IMR-90 (cell line): Measurements from ENCODE around the gene DACH1. TPM values are rescaled to one million over a fixed set of nuclear protein-coding genes. Genes with fewer than 3 reads are reported as not detected.

Experiments
- ATAC-seq: fragments of 200-7000 bp; cut with Tn5 transposase; 2 replicates; pipeline ENCODE4 v1.9.1; 2020; ENCODE audit warnings: low read depth, mild to moderate bottlenecking, moderate library complexity
- BruUV-seq: library from RNA; stranded (reverse); fragments of 400-500 nt; replicated peaks from 2 replicates; lab custom pipeline; 2021; lab: Mats Ljungman, UMichigan
- CTCF ChIA-PET: fragments of 300-600 bp; formaldehyde crosslinking; extraction: SDS; loops from one replicate; lab custom pipeline; 2021; ENCODE audit warnings: antibody characterized with exemption; lab: Yijun Ruan, JAX
- POLR2A ChIA-PET: fragments of 300-600 bp; sonication (Branson Sonifier 250); formaldehyde crosslinking; loops from one replicate; lab custom pipeline; 2022; ENCODE audit warnings: antibody characterized with exemption; ENCODE audit not compliant: unreplicated experiment; lab: Charles Lee
- DNase-seq: peaks from one replicate; pipeline ENCODE4 v3.0.0; 2013
- H2AFZ ChIP-seq: replicated peaks from 2 replicates; pipeline ENCODE3; 2013; ENCODE audit warnings: low read length, mild to moderate bottlenecking; ENCODE audit not compliant: poor library complexity
- H2AK5ac ChIP-seq: 2 replicates; pipeline ENCODE4 v1.6.1; 2013; ENCODE audit warnings: low read depth, low read length, inconsistent platforms
- H2AK9ac ChIP-seq: replicated peaks from 2 replicates; pipeline ENCODE3; 2013; ENCODE audit warnings: mild to moderate bottlenecking, low read depth, low read length, moderate library complexity; ENCODE audit not compliant: poor library complexity
- H2BK120ac ChIP-seq: 2 replicates; pipeline ENCODE4 v1.6.1; 2013; ENCODE audit warnings: low read depth, low read length, inconsistent platforms
- H2BK15ac ChIP-seq: 3 replicates; pipeline ENCODE4 v1.6.1; 2013; ENCODE audit warnings: low read depth, low read length, inconsistent platforms
- H2BK20ac ChIP-seq: 2 replicates; pipeline ENCODE4 v1.6.1; 2013; ENCODE audit warnings: low read depth, mild to moderate bottlenecking, inconsistent platforms, low read length, moderate library complexity
- H2BK5ac ChIP-seq: 2 replicates; pipeline ENCODE4 v1.6.1; 2013; ENCODE audit warnings: mild to moderate bottlenecking, low read depth, low read length, inconsistent platforms; ENCODE audit not compliant: poor library complexity, severe bottlenecking
- H3K14ac ChIP-seq: replicated peaks from 2 replicates; pipeline ENCODE4 v1.6.1; 2013; ENCODE audit warnings: low read depth, low read length, inconsistent platforms
- H3K18ac ChIP-seq: 2 replicates; pipeline ENCODE4 v1.6.1; 2013; ENCODE audit warnings: low read depth, low read length, control low read depth
- H3K23ac ChIP-seq: 2 replicates; pipeline ENCODE4 v1.6.1; 2013; ENCODE audit warnings: low read depth, low read length, inconsistent platforms
- H3K27ac ChIP-seq: 2 replicates; pipeline ENCODE4 v1.5.1; 2013; ENCODE audit warnings: mild to moderate bottlenecking, control low read depth, low read length; ENCODE audit not compliant: insufficient read depth
- H3K27me3 ChIP-seq: 2 replicates; pipeline ENCODE4 v1.6.1; 2013; ENCODE audit warnings: low read length; ENCODE audit not compliant: control insufficient read depth, insufficient read depth
- H3K36me3 ChIP-seq: 2 replicates; pipeline ENCODE4 v1.6.1; 2013; ENCODE audit warnings: low read length, mixed read lengths; ENCODE audit not compliant: control insufficient read depth, insufficient read depth
- H3K4ac ChIP-seq: 2 replicates; pipeline ENCODE4 v1.6.1; 2013; ENCODE audit warnings: low read depth, low read length, inconsistent platforms
- H3K4me1 ChIP-seq: 2 replicates; pipeline ENCODE4 v1.6.1; 2013; ENCODE audit warnings: low read length, mixed read lengths; ENCODE audit not compliant: control insufficient read depth, insufficient read depth
- H3K4me2 ChIP-seq: 2 replicates; pipeline ENCODE4 v1.6.1; 2013; ENCODE audit warnings: low read depth, mild to moderate bottlenecking, control low read depth, low read length, moderate library complexity
- H3K4me3 ChIP-seq: 2 replicates; pipeline ENCODE4 v1.5.1; 2013; ENCODE audit warnings: low read depth, mild to moderate bottlenecking, control low read depth, low read length, moderate library complexity; ENCODE audit not compliant: insufficient read depth
- H3K56ac ChIP-seq: 2 replicates; pipeline ENCODE4 v1.6.1; 2013; ENCODE audit warnings: low read length, inconsistent platforms; ENCODE audit not compliant: insufficient read depth; ENCODE audit errors: extremely low read depth
- H3K79me1 ChIP-seq, 2 experiments: 2 replicates each; pipeline ENCODE4 v1.6.1; 2013; ENCODE audit warnings: low read length in 2 of 2, inconsistent platforms in 1 of 2, low read depth in 1 of 2
- H3K9ac ChIP-seq: 2 replicates; pipeline ENCODE4 v1.6.1; 2013; ENCODE audit warnings: low read depth, low read length, control low read depth
- H3K9me1 ChIP-seq: 2 replicates; pipeline ENCODE4 v1.6.1; 2013; ENCODE audit warnings: low read length, inconsistent platforms; ENCODE audit not compliant: insufficient read depth
- H3K9me3 ChIP-seq: 2 replicates; pipeline ENCODE4 v1.6.1; 2013; ENCODE audit warnings: low read length; ENCODE audit not compliant: control insufficient read depth, insufficient read depth
- H4K20me1 ChIP-seq: 2 replicates; pipeline ENCODE4 v1.6.1; 2013; ENCODE audit warnings: low read length, inconsistent platforms; ENCODE audit not compliant: insufficient read depth
- H4K5ac ChIP-seq: 2 replicates; pipeline ENCODE4 v1.6.1; 2013; ENCODE audit warnings: mild to moderate bottlenecking, low read depth, low read length, control low read depth
- H4K8ac ChIP-seq, 2 experiments: 2 replicates each; pipeline ENCODE4 v1.6.1; 2013; ENCODE audit warnings: low read depth in 2 of 2, low read length in 2 of 2, control low read depth in 1 of 2, inconsistent platforms in 1 of 2
- H4K91ac ChIP-seq: 2 replicates; pipeline ENCODE4 v1.6.1; 2013; ENCODE audit warnings: low read depth, low read length, inconsistent platforms; ENCODE audit not compliant: insufficient read depth
- CEBPB ChIP-seq: IDR thresholded peaks from 2 replicates; pipeline ENCODE4 v1.6.1; 2012; ENCODE audit warnings: low read depth, low read length, improper control_type of control experiment
- ELK1 ChIP-seq: fragments of 150-350 bp; IDR thresholded peaks from 2 replicates; pipeline ENCODE4 v1.6.1; 2016; ENCODE audit warnings: low read depth, mild to moderate bottlenecking, low read length, moderate library complexity, borderline replicate concordance
- MAZ ChIP-seq: IDR thresholded peaks from 2 replicates; pipeline ENCODE4 v1.6.1; 2012; ENCODE audit warnings: low read depth, mild to moderate bottlenecking, low read length, improper control_type of control experiment, moderate library complexity, borderline replicate concordance
- MXI1 ChIP-seq: IDR thresholded peaks from 2 replicates; pipeline ENCODE4 v1.6.1; 2012; ENCODE audit warnings: low read depth, mild to moderate bottlenecking, low read length, moderate library complexity, borderline replicate concordance
- WGBS, 2 experiments: methylation state at CpG; one replicate each; pipeline versions ENCODE4 v1.1.5 to v1.1.7; 2013; ENCODE audit warnings: missing lambda C conversion rate in 2 of 2; ENCODE audit not compliant: insufficient read length in 1 of 2; ENCODE audit errors: extremely low coverage in 2 of 2; 5-methylcytosine and 5-hydroxymethylcytosine counted together
- dilution Hi-C: fragments of 300-500 bp; cut with HindIII; formaldehyde crosslinking; loops from one replicate; pipeline ENCODE4 v1.14.3; 2018; ENCODE audit warnings: low sequenced_read_pairs; ENCODE audit not compliant: unreplicated experiment
- in situ Hi-C: fragments of 300-500 bp; cut with MboI; formaldehyde crosslinking; loops from 3 replicates; pipeline ENCODE4 v1.14.3; 2019; ENCODE audit warnings: low sequenced_read_pairs, inconsistent platforms, mixed read lengths
- intact Hi-C: fragments of 100-400 bp; cut with micrococcal nuclease; formaldehyde crosslinking; loops from 2 replicates; pipeline ENCODE4 v1.10.0; 2022
- polyA plus RNA-seq, 3 experiments: library from polyadenylated mRNA; depleted of rRNA; stranded (reverse); fragments of >200 nt; gene quantifications; 2 replicates each; pipeline ENCODE4 v1.2.3, GENCODE V29; 2012; ENCODE audit warnings: low replicate concordance in 1 of 3
- total RNA-seq: library from RNA; depleted of rRNA; stranded (reverse); fragments of >200 nt; gene quantifications from 2 replicates; pipeline ENCODE4 v1.2.3, GENCODE V29; 2012
- TF ChIP-seq, protein P1 (sequence below): fragments of 150-350 bp; IDR thresholded peaks from 2 replicates; pipeline ENCODE4 v1.6.1; 2017; ENCODE audit warnings: mild to moderate bottlenecking, antibody characterized with exemption, low read length, low read depth
- TF ChIP-seq, protein P2 (sequence below): conservative IDR thresholded peaks from 2 replicates; pipeline ENCODE4 v1.5.1; 2012; ENCODE audit warnings: mild to moderate bottlenecking, low read depth, low read length, improper control_type of control experiment

Gene DACH1
- total and polyA plus RNA-seq, 2 of the 4 experiments (the other 2 are of a cell fraction): not detected

DNA sequence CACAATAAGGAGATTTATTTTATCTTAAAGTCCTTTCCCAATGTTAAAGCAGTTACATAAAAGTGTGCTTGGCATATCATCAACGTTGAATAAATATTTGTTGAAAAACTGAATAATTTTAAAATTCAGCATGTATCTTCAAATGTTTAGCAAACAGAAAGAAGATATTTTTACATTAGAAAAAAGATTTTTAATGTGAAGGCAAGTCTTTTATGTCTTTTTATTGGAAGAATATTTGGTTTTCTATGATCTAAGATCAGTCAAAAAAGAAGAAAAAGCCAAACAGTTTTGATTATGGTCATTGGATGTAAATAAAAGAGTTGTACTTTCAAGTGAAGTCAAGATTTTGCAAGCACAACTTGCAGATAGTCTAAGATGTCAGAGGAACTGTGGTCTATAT, 397.4 kb downstream of the DACH1 start:
- Histone ChIP-seq H3K9me1 (no peaks in the 10 kb centered on the region), H4K8ac (no peak overlapping the region), H2AFZ (no peak overlapping the region), H3K9ac (no peak overlapping the region), H3K36me3 (no peaks in the 10 kb centered on the region), H3K23ac (no peak overlapping the region), H3K27me3 (no peaks in the 10 kb centered on the region), H2BK120ac (no peak overlapping the region), H3K4me3 (no peak overlapping the region), H4K5ac (no peak overlapping the region), H2BK20ac (no peak overlapping the region), H3K4me2 (no peak overlapping the region), H2BK5ac (no peak overlapping the region), H4K20me1 (no peaks in the 10 kb centered on the region), H2BK15ac (no peak overlapping the region), H2AK9ac (no peak overlapping the region), H3K4ac (no peak overlapping the region), H4K91ac (no peak overlapping the region), H3K79me1 (no peaks in the 10 kb centered on the region), H3K4me1 (no peaks in the 10 kb centered on the region), H3K18ac (no peak overlapping the region), H2AK5ac (no peak overlapping the region), H3K27ac (no peak overlapping the region), H3K9me3 (no peaks in the 10 kb centered on the region), H3K56ac (no peak overlapping the region), H3K14ac (no peak overlapping the region)
- POLR2A ChIA-PET: no interaction called here
- intact Hi-C loops (loop anchor here (10.0 kb wide), 1 partner anchor 395 kb away; the partner anchor contains the start of gene DACH1), in situ Hi-C loops (no loop called here), dilution Hi-C loops (no loop called here)
- no CpG with 5 or more reads among the region's 1 CpG for WGBS, 2 experiments
- CTCF ChIA-PET: interaction anchor here (1.4 kb wide), 1 partner anchor 18 kb away, joined by 3 read pairs; no protein-coding TSS in a partner anchor
- TF ChIP-seq ELK1 (no peak), MAZ (no peak), CEBPB (no peak), MXI1 (no peak)
- TF ChIP-seq, protein P1, sequence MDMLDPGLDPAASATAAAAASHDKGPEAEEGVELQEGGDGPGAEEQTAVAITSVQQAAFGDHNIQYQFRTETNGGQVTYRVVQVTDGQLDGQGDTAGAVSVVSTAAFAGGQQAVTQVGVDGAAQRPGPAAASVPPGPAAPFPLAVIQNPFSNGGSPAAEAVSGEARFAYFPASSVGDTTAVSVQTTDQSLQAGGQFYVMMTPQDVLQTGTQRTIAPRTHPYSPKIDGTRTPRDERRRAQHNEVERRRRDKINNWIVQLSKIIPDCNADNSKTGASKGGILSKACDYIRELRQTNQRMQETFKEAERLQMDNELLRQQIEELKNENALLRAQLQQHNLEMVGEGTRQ: no peak
- TF ChIP-seq, protein P2, sequence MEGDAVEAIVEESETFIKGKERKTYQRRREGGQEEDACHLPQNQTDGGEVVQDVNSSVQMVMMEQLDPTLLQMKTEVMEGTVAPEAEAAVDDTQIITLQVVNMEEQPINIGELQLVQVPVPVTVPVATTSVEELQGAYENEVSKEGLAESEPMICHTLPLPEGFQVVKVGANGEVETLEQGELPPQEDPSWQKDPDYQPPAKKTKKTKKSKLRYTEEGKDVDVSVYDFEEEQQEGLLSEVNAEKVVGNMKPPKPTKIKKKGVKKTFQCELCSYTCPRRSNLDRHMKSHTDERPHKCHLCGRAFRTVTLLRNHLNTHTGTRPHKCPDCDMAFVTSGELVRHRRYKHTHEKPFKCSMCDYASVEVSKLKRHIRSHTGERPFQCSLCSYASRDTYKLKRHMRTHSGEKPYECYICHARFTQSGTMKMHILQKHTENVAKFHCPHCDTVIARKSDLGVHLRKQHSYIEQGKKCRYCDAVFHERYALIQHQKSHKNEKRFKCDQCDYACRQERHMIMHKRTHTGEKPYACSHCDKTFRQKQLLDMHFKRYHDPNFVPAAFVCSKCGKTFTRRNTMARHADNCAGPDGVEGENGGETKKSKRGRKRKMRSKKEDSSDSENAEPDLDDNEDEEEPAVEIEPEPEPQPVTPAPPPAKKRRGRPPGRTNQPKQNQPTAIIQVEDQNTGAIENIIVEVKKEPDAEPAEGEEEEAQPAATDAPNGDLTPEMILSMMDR: no peak
- DNase-seq (no peak), ATAC-seq (no peak)
- no TSS peak for BruUV-seq
